KMS-11 (cell line): ENCODE results near the gene HOMER2.

Source experiments
- H2AFZ ChIP-seq: fragments of 200-600 bp; sonication (generic); 2 replicates; pipeline ENCODE4 v1.6.1; 2016; ENCODE audit warnings: antibody characterized with exemption, mixed run types, low read depth
- H3K27ac ChIP-seq: fragments of 200-600 bp; sonication (generic); 2 replicates; pipeline ENCODE4 v1.6.1; 2016; ENCODE audit warnings: mild to moderate bottlenecking, mixed run types
- H3K27me3 ChIP-seq: fragments of 200-600 bp; sonication (generic); 2 replicates; pipeline ENCODE4 v1.6.1; 2017; ENCODE audit warnings: mild to moderate bottlenecking, low read depth, mixed run types, moderate library complexity; ENCODE audit not compliant: insufficient read depth
- H3K36me3 ChIP-seq: fragments of 200-600 bp; sonication (generic); 2 replicates; pipeline ENCODE4 v1.6.1; 2017; ENCODE audit warnings: mild to moderate bottlenecking, mixed run types; ENCODE audit not compliant: insufficient read depth
- H3K4me1 ChIP-seq: fragments of 200-600 bp; sonication (generic); 2 replicates; pipeline ENCODE4 v1.6.1; 2016; ENCODE audit warnings: mild to moderate bottlenecking, low read depth, mixed run types; ENCODE audit not compliant: poor library complexity, severe bottlenecking
- H3K4me2 ChIP-seq: fragments of 200-600 bp; sonication (generic); 2 replicates; pipeline ENCODE4 v1.7.0; 2016; ENCODE audit warnings: mild to moderate bottlenecking, mixed run types
- H3K4me3 ChIP-seq: fragments of 200-600 bp; sonication (generic); IDR thresholded peaks from 2 replicates; pipeline ENCODE4 v1.6.1; 2017; ENCODE audit warnings: low read depth, low read length, mixed read lengths; ENCODE audit not compliant: insufficient read depth
- H3K79me2 ChIP-seq: fragments of 200-600 bp; sonication (generic); 2 replicates; pipeline ENCODE4 v1.6.1; 2016; ENCODE audit warnings: low read depth, mixed run types; ENCODE audit not compliant: insufficient read depth
- H3K9ac ChIP-seq: fragments of 200-600 bp; sonication (generic); 2 replicates; pipeline ENCODE4 v1.6.1; 2016; ENCODE audit warnings: mild to moderate bottlenecking, mixed run types
- H4K20me1 ChIP-seq: fragments of 200-600 bp; sonication (generic); 2 replicates; pipeline ENCODE4 v1.6.1; 2016; ENCODE audit warnings: mild to moderate bottlenecking, mixed run types; ENCODE audit not compliant: insufficient read depth
- CTCF ChIP-seq: fragments of 200-600 bp; sonication (generic); conservative IDR thresholded peaks from 2 replicates; pipeline ENCODE4 v1.6.1; 2017; ENCODE audit warnings: low read depth, mild to moderate bottlenecking, antibody characterized with exemption, low read length, moderate library complexity, mixed read lengths

Gene HOMER2

GRCh38 chr15:82846621-82847020 is 105.9 kb downstream of the HOMER2 start:
- Histone ChIP-seq H3K4me3 (no peak overlapping the region), H3K27me3 (no peaks in the 10 kb centered on the region), H2AFZ (no peak overlapping the region), H3K27ac (no peak overlapping the region), H3K4me2 (no peak overlapping the region), H3K79me2 (no peaks in the 10 kb centered on the region), H3K9ac (no peak overlapping the region), H4K20me1 (no peaks in the 10 kb centered on the region), H3K36me3 (no peaks in the 10 kb centered on the region), H3K4me1 (no peaks in the 10 kb centered on the region)
- no peak for TF ChIP-seq CTCF

DNA sequence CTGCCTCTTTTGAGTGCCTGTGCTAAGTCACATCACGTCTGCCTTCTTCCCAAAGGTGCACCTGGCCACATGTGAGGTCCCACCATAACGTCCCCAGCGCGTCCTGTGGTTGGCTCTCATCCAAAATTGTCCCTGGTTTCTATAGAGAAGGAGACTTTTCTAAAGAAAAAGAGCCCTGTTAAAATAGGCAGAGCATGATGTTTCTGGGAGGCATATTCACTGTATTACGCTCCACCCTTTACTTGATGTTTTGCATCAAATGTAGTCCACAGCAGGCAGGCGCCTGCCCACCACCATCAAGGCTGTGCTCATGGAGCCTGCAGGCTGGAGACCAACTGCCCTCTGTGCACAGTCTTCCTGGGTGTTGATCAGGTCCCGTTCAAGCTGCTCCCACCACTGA is 106.8 kb downstream of the HOMER2 start:
- no peaks in the 10 kb centered on the region for H3K4me1 ChIP-seq
- no peaks in the 10 kb centered on the region for H3K36me3 ChIP-seq
- H3K9ac ChIP-seq = no peak overlapping the region
- no peaks in the 10 kb centered on the region for H4K20me1 ChIP-seq
- no peak overlapping the region for H3K4me3 ChIP-seq
- no peak overlapping the region for H3K27ac ChIP-seq
- H2AFZ ChIP-seq = no peak overlapping the region
- TF ChIP-seq CTCF = no peak
- no peaks in the 10 kb centered on the region for H3K27me3 ChIP-seq
- H3K4me2 ChIP-seq = no peak overlapping the region
- no peaks in the 10 kb centered on the region for H3K79me2 ChIP-seq

DNA sequence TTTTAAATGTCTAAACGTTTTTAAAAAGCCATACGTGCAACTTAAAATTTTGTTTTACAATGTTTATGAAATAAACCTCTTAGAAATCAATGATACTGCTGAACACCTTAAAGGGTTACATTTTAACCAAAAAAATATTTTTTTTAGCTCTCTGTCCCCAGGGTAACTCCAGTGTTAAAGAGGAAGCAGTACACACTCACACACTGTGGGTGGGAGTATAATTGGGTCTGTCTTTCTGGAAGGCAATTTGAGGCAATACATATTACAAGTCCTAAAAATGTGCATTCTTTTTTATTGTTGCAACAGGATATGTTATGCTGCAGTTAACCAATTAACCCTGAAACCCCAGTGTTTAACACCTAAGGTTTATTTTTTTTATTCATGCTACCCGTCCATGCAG is 109.0 kb downstream of the HOMER2 start:
- no peak overlapping the region for H3K27ac ChIP-seq
- no peaks in the 10 kb centered on the region for H3K27me3 ChIP-seq
- H3K4me3 ChIP-seq = no peak overlapping the region
- H3K9ac ChIP-seq = no peak overlapping the region
- no peak overlapping the region for H2AFZ ChIP-seq
- H3K36me3 ChIP-seq = no peaks in the 10 kb centered on the region
- no peak for TF ChIP-seq CTCF
- H3K79me2 ChIP-seq = no peaks in the 10 kb centered on the region
- no peaks in the 10 kb centered on the region for H4K20me1 ChIP-seq
- H3K4me2 ChIP-seq = no peak overlapping the region
- no peaks in the 10 kb centered on the region for H3K4me1 ChIP-seq

DNA sequence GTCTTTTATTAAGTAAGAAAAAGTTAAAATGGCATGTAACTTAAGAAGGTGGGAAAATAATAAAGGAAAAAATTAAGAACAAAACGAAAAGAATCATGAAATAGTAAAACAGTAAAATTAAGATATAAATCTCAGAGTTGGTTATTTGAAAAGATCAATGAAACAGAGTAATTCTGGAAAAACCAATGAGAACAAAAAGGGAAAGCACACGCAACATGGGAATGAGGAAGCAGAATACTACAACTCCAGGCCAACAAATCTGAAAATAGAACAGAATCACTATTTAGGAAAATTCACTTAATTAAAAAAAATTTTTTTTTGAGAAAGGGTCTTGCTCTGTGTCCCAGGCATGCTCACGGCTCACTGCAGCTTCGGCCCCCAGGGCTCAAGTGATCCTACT is 112.4 kb downstream of the HOMER2 start:
- Histone ChIP-seq H3K4me3 (no peak overlapping the region), H3K9ac (no peak overlapping the region), H3K4me2 (no peak overlapping the region), H4K20me1 (no peaks in the 10 kb centered on the region), H3K27me3 (no peaks in the 10 kb centered on the region), H3K36me3 (no peaks in the 10 kb centered on the region), H2AFZ (no peak overlapping the region), H3K79me2 (no peaks in the 10 kb centered on the region), H3K4me1 (no peaks in the 10 kb centered on the region), H3K27ac (no peak overlapping the region)
- no peak for TF ChIP-seq CTCF

DNA sequence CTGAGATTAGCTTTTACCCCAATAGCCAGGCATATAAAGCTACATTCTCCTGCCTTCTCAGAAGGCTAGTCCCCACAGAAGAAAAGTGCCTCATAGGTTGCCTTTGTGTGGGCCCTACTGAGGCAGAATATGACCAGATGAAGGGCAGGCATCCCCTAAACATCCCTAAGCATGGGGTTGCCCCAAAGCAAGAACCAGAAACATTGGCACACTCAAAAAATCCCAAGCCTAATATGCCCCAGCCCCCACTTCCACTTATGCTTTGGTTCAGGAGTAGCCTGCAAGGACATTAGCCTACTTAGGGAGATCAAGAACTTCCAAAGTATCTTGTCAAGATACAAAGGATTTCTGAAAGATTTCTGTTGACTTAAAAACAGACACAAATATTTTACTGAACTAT is 113.4 kb downstream of the HOMER2 start:
- no peak for TF ChIP-seq CTCF
- H4K20me1 ChIP-seq = no peaks in the 10 kb centered on the region
- no peak overlapping the region for H3K27ac ChIP-seq
- H2AFZ ChIP-seq = no peak overlapping the region
- no peak overlapping the region for H3K4me2 ChIP-seq
- H3K4me1 ChIP-seq = no peaks in the 10 kb centered on the region
- H3K79me2 ChIP-seq = no peaks in the 10 kb centered on the region
- no peaks in the 10 kb centered on the region for H3K27me3 ChIP-seq
- H3K9ac ChIP-seq = no peak overlapping the region
- no peaks in the 10 kb centered on the region for H3K36me3 ChIP-seq
- H3K4me3 ChIP-seq = no peak overlapping the region
